Stomach (tissue), 9 donors: ENCODE results near the gene RGS3. TPM values are rescaled to one million over a fixed set of nuclear protein-coding genes. Genes with fewer than 3 reads are reported as not detected.

Experiments used
- DNase-seq, 2 donors: peaks; one replicate each; pipeline versions ENCODE4 v3.0.0 to v3.0.0-alpha.2; 2013 to 2019
- H3K27ac ChIP-seq, 5 donors: fragments of 200-600 bp in 4 of 5; sonication (generic) in 4 of 5; one replicate each; pipeline ENCODE4 v1.5.1; 2013 to 2019; ENCODE audit warnings: mild to moderate bottlenecking in 1 of 5, moderate library complexity in 1 of 5
- H3K27me3 ChIP-seq, 3 donors: fragments of 200-600 bp; sonication (generic); one replicate each; pipeline ENCODE4 v1.5.1; 2017 to 2019; ENCODE audit warnings: mixed run types in 1 of 3
- H3K36me3 ChIP-seq, 4 donors: fragments of 200-600 bp; sonication (generic); 1 replicate in 3 of 4; 2 replicates in 1 of 4; pipeline ENCODE4 v1.5.1; 2016 to 2019
- H3K4me1 ChIP-seq, 4 donors: fragments of 200-600 bp; sonication (generic); one replicate each; pipeline ENCODE4 v1.5.1; 2016 to 2019
- H3K4me3 ChIP-seq, 4 donors: fragments of 200-600 bp; sonication (generic) in 3 of 4; one replicate each; pipeline ENCODE4 v1.5.1; 2016 to 2019; ENCODE audit warnings: mild to moderate bottlenecking in 1 of 4
- H3K9me3 ChIP-seq, 4 donors: fragments of 200-600 bp; sonication (generic); one replicate each; pipeline ENCODE4 v1.5.1; 2016 to 2019
- EP300 ChIP-seq: sonication (generic); formaldehyde crosslinking; IDR thresholded peaks from one replicate; pipeline ENCODE4 v1.6.1; 2017; ENCODE audit warnings: antibody characterized with exemption
- POLR2A ChIP-seq, 4 donors: fragments of 450-650 bp; IDR thresholded peaks; one replicate each; pipeline ENCODE4 v1.6.1; 2016; ENCODE audit warnings: antibody characterized with exemption in 4 of 4, control low read depth in 2 of 4, mild to moderate bottlenecking in 1 of 4, moderate library complexity in 1 of 4
- POLR2AphosphoS5 ChIP-seq, 3 donors: sonication (generic); formaldehyde crosslinking; IDR thresholded peaks; one replicate each; pipeline ENCODE4 v1.6.1; 2016; ENCODE audit warnings: antibody characterized with exemption in 3 of 3
- WGBS, 5 donors: extraction: QIAGEN DNeasy Blood & Tissue Kit in 3 of 5; methylation state at CpG; one replicate each; pipeline versions ENCODE4 v1.1.5 to v1.1.7; 2013 to 2018; 5-methylcytosine and 5-hydroxymethylcytosine counted together
- intact Hi-C: fragments of 100-400 bp; cut with DNase I; formaldehyde crosslinking; loops from one replicate; pipeline ENCODE4 v1.15.1; 2023; ENCODE audit warnings: low total_unique reads
- polyA plus RNA-seq, 3 donors: library from polyadenylated mRNA; stranded (reverse); fragments of 200-250 nt; gene quantifications; one replicate each; pipeline ENCODE4 v1.2.3, GENCODE V29; 2013
- total RNA-seq, 5 donors: library from RNA; depleted of rRNA; stranded (reverse); fragments of >200 nt; gene quantifications; one replicate each; pipeline versions ENCODE4 v1.1.0 to v1.2.3, GENCODE V29; 2014 to 2016
- TF ChIP-seq, protein P1 (sequence below), 7 experiments: fragments of 450-650 bp in 4 of 7; fragments of 200-600 bp in 3 of 7; sonication (generic) in 3 of 7; IDR thresholded peaks; one replicate each; pipeline ENCODE4 v1.5.1; 2016 to 2019; ENCODE audit warnings: antibody characterized with exemption in 7 of 7, control low read depth in 2 of 7, mild to moderate bottlenecking in 1 of 7
- donor health status: healthy with polysubstance abuse.
- donor health status: Bipolar disorder and iron deficiency.
- donor health status: healthy.

RGS3 gene
- total and polyA plus RNA-seq, 8 donors, result 26.6 to 71.4 (median 35.7) TPM

DNA sequence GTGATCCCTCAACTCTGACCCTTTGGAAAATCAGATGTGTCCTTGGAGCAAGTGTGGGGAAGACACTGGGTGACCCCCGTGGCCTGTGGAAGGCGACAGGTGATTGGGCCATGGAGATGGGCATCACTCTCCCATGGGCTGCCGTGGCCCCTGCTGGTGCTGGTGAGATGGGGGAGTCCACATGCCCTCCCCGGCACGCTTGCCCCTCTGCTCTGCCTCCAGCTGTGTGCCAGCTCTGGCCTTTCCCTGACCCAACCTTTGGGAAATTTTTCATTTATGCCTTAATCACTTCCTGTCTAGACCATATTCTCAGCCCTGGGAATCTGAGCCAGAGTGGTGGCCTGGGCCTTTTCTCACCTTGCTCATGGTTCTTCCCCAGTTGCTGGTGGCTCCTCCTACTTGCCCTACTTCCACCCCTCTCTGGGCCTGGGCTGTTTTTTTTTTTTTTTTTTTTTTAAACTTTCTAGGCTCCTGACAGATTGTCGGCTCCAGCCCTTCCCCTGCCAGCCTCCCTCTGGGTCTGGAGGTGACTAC is 56.6 kb downstream of the RGS3 start:
- peak overlapping the region; percentile 78 to 86 (median 82) for H3K27ac ChIP-seq
- intact Hi-C loops, result no loop called here

DNA sequence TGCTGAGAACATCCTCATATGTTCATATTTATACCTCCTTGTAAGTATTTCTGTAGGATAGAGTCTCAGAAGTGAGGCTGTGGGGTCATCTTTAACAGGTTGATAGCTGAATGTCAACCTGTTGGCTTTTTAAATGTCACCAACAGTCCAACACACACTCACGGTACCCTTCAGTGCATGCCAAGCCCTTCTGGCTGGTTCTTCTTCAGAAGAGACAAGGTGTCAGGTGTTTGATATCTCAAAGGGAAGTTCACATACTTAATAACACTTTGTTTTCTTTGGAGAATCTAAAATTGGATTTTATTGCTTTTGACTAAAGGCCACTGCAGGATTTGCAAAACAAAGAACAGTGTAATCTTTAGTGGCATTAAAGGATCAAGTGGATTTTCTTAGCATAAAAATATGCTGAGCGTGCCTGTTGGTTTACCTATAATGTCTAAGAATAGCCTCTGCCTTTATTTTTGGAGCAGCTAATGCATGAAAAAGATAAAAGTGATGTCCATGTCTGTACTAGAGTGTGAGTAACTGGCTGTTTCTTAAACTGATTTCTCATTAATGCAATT is 58.2 kb downstream of the RGS3 start:
- no peak for DNase-seq

More for the DNA sequence above, 56.6 kb downstream of the RGS3 start:
- Histone ChIP-seq H3K9me3 (no peaks in the 10 kb centered on the region), H3K36me3 (peaks cover 0 to 39% (median 16%) of the 10 kb centered on the region in 4 donors), H3K4me3 (no peak overlapping the region), H3K4me1 (peaks cover 38 to 61% (median 52%) of the 10 kb centered on the region in 4 donors), H3K27me3 (no peaks in the 10 kb centered on the region)
- WGBS, 5 donors, result 68 to 86% (median 80%) methylated on average over 6 of the region's 6 CpGs
- TF ChIP-seq, protein P1, sequence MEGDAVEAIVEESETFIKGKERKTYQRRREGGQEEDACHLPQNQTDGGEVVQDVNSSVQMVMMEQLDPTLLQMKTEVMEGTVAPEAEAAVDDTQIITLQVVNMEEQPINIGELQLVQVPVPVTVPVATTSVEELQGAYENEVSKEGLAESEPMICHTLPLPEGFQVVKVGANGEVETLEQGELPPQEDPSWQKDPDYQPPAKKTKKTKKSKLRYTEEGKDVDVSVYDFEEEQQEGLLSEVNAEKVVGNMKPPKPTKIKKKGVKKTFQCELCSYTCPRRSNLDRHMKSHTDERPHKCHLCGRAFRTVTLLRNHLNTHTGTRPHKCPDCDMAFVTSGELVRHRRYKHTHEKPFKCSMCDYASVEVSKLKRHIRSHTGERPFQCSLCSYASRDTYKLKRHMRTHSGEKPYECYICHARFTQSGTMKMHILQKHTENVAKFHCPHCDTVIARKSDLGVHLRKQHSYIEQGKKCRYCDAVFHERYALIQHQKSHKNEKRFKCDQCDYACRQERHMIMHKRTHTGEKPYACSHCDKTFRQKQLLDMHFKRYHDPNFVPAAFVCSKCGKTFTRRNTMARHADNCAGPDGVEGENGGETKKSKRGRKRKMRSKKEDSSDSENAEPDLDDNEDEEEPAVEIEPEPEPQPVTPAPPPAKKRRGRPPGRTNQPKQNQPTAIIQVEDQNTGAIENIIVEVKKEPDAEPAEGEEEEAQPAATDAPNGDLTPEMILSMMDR (IDR thresholded peaks at IDR 0.05), result no peak
- TF ChIP-seq POLR2AphosphoS5 (IDR thresholded peaks at IDR 0.05), result no peak
- TF ChIP-seq EP300, result no peak
- no peak for TF ChIP-seq POLR2A (IDR thresholded peaks at IDR 0.05)
- DNase-seq, result peak in 1 of 2 donors; percentile 59

DNA sequence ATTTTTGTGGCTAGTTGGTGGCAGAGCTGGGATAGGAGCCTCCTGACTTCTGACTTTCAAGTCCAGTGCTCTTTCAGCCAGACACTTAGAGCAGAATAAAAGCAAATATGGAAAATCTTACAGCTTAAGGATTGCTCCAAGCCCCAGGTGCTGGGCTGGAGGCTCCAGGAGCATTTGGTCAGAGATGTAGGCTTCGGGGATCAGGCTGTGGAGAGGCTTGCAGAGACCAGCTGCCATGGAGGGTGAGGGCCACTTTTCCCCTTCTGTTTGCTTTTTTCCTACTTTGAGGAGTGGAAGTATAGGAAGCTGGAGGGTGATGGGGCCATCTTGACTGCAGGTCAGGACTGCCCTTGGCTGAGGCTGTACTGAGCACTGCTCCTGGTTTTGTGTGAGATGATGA is 58.9 kb downstream of the RGS3 start:
- Histone ChIP-seq H3K4me1 (peaks cover 48 to 84% (median 66%) of the 10 kb centered on the region in 4 donors), H3K27me3 (no peaks in the 10 kb centered on the region), H3K9me3 (no peaks in the 10 kb centered on the region), H3K4me3 (no peak overlapping the region), H3K36me3 (peaks cover 0 to 24% (median 14%) of the 10 kb centered on the region in 4 donors), H3K27ac (peak overlapping the region in 4 of 5 donors; percentile 36 to 80 (median 67))
- 73 to 100% (median 79%) methylated on average over 1 of the region's 1 CpG for WGBS, 5 donors
- intact Hi-C loops, result no loop called here
- DNase-seq, result no peak
- TF ChIP-seq, protein P1 (IDR thresholded peaks at IDR 0.05), result no peak
- no peak for TF ChIP-seq EP300
- no peak for TF ChIP-seq POLR2A (IDR thresholded peaks at IDR 0.05)
- TF ChIP-seq POLR2AphosphoS5 (IDR thresholded peaks at IDR 0.05), result no peak

More for the DNA sequence above, 58.2 kb downstream of the RGS3 start:
- intact Hi-C loops, result no loop called here
- no peak overlapping the region for H3K4me3 ChIP-seq
- peaks cover 0 to 31% (median 18%) of the 10 kb centered on the region in 4 donors for H3K36me3 ChIP-seq
- H3K27ac ChIP-seq, result peak overlapping the region in 2 of 5 donors; percentile 28 to 80
- H3K4me1 ChIP-seq, result peaks cover 45 to 77% (median 63%) of the 10 kb centered on the region in 4 donors
- no peaks in the 10 kb centered on the region for H3K9me3 ChIP-seq
- TF ChIP-seq POLR2A (IDR thresholded peaks at IDR 0.05), result no peak
- no peak for TF ChIP-seq EP300
- TF ChIP-seq, protein P1 (IDR thresholded peaks at IDR 0.05), result no peak
- no peak for TF ChIP-seq POLR2AphosphoS5 (IDR thresholded peaks at IDR 0.05)
- H3K27me3 ChIP-seq, result no peaks in the 10 kb centered on the region
- 65 to 88% (median 84%) methylated on average over 2 of the region's 2 CpGs for whole genome bisulfite sequencing, 5 donors

DNA sequence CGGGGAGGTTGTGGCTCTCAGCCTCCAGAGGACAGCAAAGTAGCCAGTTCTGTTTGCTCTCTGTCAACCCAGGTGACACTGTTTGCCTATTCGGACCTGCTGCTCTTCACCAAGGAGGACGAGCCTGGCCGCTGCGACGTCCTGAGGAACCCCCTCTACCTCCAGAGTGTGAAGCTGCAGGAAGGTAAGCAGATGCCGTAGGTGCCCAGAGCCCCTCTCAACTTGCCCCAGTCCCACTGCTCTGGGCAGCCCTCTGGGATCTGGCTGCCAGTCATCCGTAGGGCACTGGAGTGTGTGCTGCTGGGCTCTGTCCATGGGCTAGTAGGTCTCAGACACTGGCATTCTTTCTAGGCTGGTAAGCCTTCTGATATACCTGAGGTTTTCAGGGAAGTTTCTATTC is 59.3 kb downstream of the RGS3 start:
- H3K36me3 ChIP-seq, result peaks cover 0 to 20% (median 12%) of the 10 kb centered on the region in 4 donors
- TF ChIP-seq, protein P1 (IDR thresholded peaks at IDR 0.05), result no peak
- no peak for TF ChIP-seq POLR2A (IDR thresholded peaks at IDR 0.05)
- no peak for TF ChIP-seq POLR2AphosphoS5 (IDR thresholded peaks at IDR 0.05)
- TF ChIP-seq EP300, result no peak
- peak overlapping the region in 4 of 5 donors; percentile 36 to 80 (median 67) for H3K27ac ChIP-seq
- peaks cover 52 to 88% (median 69%) of the 10 kb centered on the region in 4 donors for H3K4me1 ChIP-seq
- no peaks in the 10 kb centered on the region for H3K27me3 ChIP-seq
- no peak overlapping the region for H3K4me3 ChIP-seq
- intact Hi-C loops, result no loop called here
- H3K9me3 ChIP-seq, result no peaks in the 10 kb centered on the region
- no peak for DNase-seq
- 69 to 92% (median 89%) methylated on average over 2 to 8 of the region's 8 CpGs for WGBS, 5 donors
